Uterus (tissue), 4 donors: ENCODE data around the gene ZP1. TPM values are rescaled to one million over a fixed set of nuclear protein-coding genes. Genes with fewer than 3 reads are reported as not detected.
A peak's percentile ranks its signal among the peaks of the same experiment; 100 is the strongest.

Experiments
- DNase-seq, 2 donors: peaks; one replicate each; pipeline ENCODE4 v3.0.0-alpha.2; 2019 to 2020
- H3K27ac ChIP-seq, 2 donors: fragments of 200-600 bp; sonication (generic); 1 replicate in 1 of 2; 2 replicates in 1 of 2; pipeline ENCODE4 v1.5.1; 2016 to 2018
- H3K27me3 ChIP-seq, 2 donors: fragments of 200-600 bp; sonication (generic); one replicate each; pipeline ENCODE4 v1.5.1; 2018 to 2019; ENCODE audit warnings: control low read depth in 1 of 2
- H3K36me3 ChIP-seq, 2 donors: fragments of 200-600 bp; sonication (generic); one replicate each; pipeline ENCODE4 v1.5.1; 2019; ENCODE audit warnings: control low read depth in 1 of 2
- H3K4me1 ChIP-seq, 2 donors: fragments of 200-600 bp; sonication (generic); one replicate each; pipeline ENCODE4 v1.5.1; 2018 to 2019; ENCODE audit warnings: control low read depth in 1 of 2
- H3K4me3 ChIP-seq, 2 donors: fragments of 200-600 bp; sonication (generic); 1 replicate in 1 of 2; 2 replicates in 1 of 2; pipeline ENCODE4 v1.5.1; 2018 to 2019; ENCODE audit warnings: mild to moderate bottlenecking in 1 of 2
- H3K9me3 ChIP-seq, 2 donors: fragments of 200-600 bp; sonication (generic); one replicate each; pipeline ENCODE4 v1.5.1; 2019; ENCODE audit warnings: control low read depth in 1 of 2
- CTCF ChIP-seq, 4 experiments: fragments of 200-600 bp in 2 of 4; fragments of 450-650 bp in 2 of 4; sonication (generic) in 2 of 4; IDR thresholded peaks; one replicate each; pipeline ENCODE4 v1.5.1; 2016 to 2019; ENCODE audit warnings: antibody characterized with exemption in 4 of 4, mild to moderate bottlenecking in 2 of 4, moderate library complexity in 1 of 4
- POLR2A ChIP-seq, 2 donors: fragments of 450-650 bp; IDR thresholded peaks; one replicate each; pipeline ENCODE4 v1.6.1; 2016; ENCODE audit warnings: antibody characterized with exemption in 2 of 2, mild to moderate bottlenecking in 1 of 2, moderate library complexity in 1 of 2
- intact Hi-C: fragments of 100-400 bp; cut with DNase I; formaldehyde crosslinking; loops from one replicate; pipeline ENCODE4 v1.15.1; 2023; ENCODE audit warnings: low total_unique reads
- total RNA-seq, 4 donors: library from RNA; depleted of rRNA in 3 of 4; stranded (reverse); fragments of >200 nt in 3 of 4; gene quantifications; one replicate each; pipeline versions ENCODE4 v1.1.0 to v1.2.4, GENCODE V29; 2014 to 2023
- donor health status: DM: yes; HTN: yes; CAD: no.

The ZP1 gene
- total RNA-seq, 4 donors from 2014 or later = not detected

GRCh38 chr11:60842668-60843600, 24.4 kb upstream of the ZP1 start:
- Histone ChIP-seq H3K4me1 (peaks cover 0 to 4% of the 10 kb centered on the region in 2 donors), H3K27ac (peak overlapping the region; percentile 78), H3K36me3 (no peaks in the 10 kb centered on the region), H3K9me3 (no peaks in the 10 kb centered on the region), H3K4me3 (peak overlapping the region; percentile 83 to 90), H3K27me3 (no peaks in the 10 kb centered on the region)
- intact Hi-C loops = loop anchor here (5.0 kb wide), 1 partner anchor 69 kb away; the partner anchor contains the start of gene TMEM109
- DNase-seq = no peak
- TF ChIP-seq CTCF (IDR thresholded peaks at IDR 0.05) (no peak), POLR2A (IDR thresholded peaks at IDR 0.05) (no peak)

- peaks cover 0 to 4% of the 10 kb centered on the region in 2 donors for H3K4me1 ChIP-seq
- intact Hi-C loops = loop anchor here (5.0 kb wide), 1 partner anchor 68 kb away; the partner anchor contains the start of gene TMEM109
- DNase-seq = no peak
Measured at GRCh38 chr11:60844045-60844869, 23.1 kb upstream of the ZP1 start.

GRCh38 chr11:60844870-60845221, 22.5 kb upstream of the ZP1 start:
- Histone ChIP-seq H3K36me3 (no peaks in the 10 kb centered on the region), H3K9me3 (no peaks in the 10 kb centered on the region), H3K4me1 (peaks cover 0 to 4% of the 10 kb centered on the region in 2 donors), H3K27ac (no peak overlapping the region), H3K27me3 (no peaks in the 10 kb centered on the region), H3K4me3 (no peak overlapping the region)
- DNase-seq = no peak
- TF ChIP-seq POLR2A (IDR thresholded peaks at IDR 0.05) (no peak), CTCF (IDR thresholded peaks at IDR 0.05) (no peak)
- intact Hi-C loops = loop anchor here (5.0 kb wide), 1 partner anchor 67 kb away; the partner anchor contains the start of gene TMEM109

More at GRCh38 chr11:60844045-60844869, 23.1 kb upstream of the ZP1 start:
- TF ChIP-seq CTCF (IDR thresholded peaks at IDR 0.05) (no peak), POLR2A (IDR thresholded peaks at IDR 0.05) (no peak)
- no peaks in the 10 kb centered on the region for H3K36me3 ChIP-seq
- no peak overlapping the region for H3K4me3 ChIP-seq
- no peaks in the 10 kb centered on the region for H3K9me3 ChIP-seq
- no peaks in the 10 kb centered on the region for H3K27me3 ChIP-seq
- H3K27ac ChIP-seq = no peak overlapping the region

GRCh38 chr11:60845338-60845737, 22.0 kb upstream of the ZP1 start:
- H3K27me3 ChIP-seq = no peaks in the 10 kb centered on the region
- H3K36me3 ChIP-seq = no peaks in the 10 kb centered on the region
- no peak overlapping the region for H3K27ac ChIP-seq
- H3K4me1 ChIP-seq = peaks cover 0 to 4% of the 10 kb centered on the region in 2 donors
- no peak overlapping the region for H3K4me3 ChIP-seq
- DNase-seq = no peak
- intact Hi-C loops = no loop called here
- TF ChIP-seq POLR2A (IDR thresholded peaks at IDR 0.05) (no peak), CTCF (IDR thresholded peaks at IDR 0.05) (no peak)
- no peaks in the 10 kb centered on the region for H3K9me3 ChIP-seq
